Hematopoietic multipotent progenitor cell treated with erythropoietin and hydrocortisone succinate and interleukin-3 and kit ligand, for 8 days (in vitro differentiated cells): ENCODE measurements around the gene PRR3.
"Not testable (repeated sequence)": the region's sequence is repeated elsewhere in the genome, so short reads cannot be mapped to it uniquely, and the experiment has no call there.

ENCODE experiments used
- DNase-seq: peaks from one replicate; pipeline ENCODE4 v3.0.0-alpha.2; 2015

PRR3 gene, protein sequence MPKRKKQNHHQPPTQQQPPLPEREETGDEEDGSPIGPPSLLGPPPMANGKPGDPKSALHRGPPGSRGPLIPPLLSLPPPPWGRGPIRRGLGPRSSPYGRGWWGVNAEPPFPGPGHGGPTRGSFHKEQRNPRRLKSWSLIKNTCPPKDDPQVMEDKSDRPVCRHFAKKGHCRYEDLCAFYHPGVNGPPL

DNA sequence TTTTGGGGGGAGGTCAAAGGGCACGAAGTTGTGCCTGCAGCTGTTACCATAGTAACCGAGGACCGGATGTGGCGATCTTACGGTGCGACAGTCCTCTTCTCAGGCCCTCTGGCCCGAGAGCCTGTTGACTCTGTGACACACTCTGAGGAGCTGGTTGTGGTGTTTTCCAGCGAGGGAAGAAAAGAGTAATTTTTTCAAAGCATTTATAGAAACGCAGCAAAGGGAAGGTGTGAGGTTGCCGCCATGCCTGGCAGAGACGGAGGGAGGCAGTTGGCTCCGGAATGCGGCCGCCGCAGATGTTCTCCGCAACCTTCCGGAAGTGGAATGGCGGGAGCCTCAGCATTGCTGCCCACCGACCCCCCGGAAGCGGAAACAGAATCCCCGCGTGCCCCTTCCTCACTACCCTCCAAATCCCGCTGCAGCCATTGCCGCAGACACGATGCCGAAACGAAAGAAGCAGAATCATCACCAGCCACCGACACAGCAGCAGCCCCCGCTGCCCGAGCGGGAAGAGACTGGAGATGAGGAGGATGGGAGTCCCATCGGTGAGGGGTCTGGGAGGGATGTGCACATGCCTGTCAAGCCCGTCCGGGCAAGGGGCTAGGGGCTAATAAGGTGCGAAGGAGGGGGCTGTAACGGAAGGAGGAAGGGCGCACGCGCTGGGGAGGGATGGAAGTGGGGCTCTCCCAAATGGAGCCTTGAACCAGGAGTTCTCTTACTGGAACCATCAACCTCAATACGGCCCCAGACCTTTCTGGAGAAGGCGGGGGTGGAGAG lies at the start of gene PRR3:
Gene PRR3, plus strand, starts transcription at position 390 of the 777 bp plus-strand sequence. Its CDS starts 50 bp downstream, at position 440.
- DNase-seq, result peak; percentile 96

- DNase-seq, result no peak
Measured at GRCh38 chr6:30507849-30508827, 49.0 kb upstream of the PRR3 start.

GRCh38 chr6:30508890-30509736 lies 48.0 kb upstream of the PRR3 start:
- peak; percentile 63 for DNase-seq

GRCh38 chr6:30510419-30511168 lies 46.5 kb upstream of the PRR3 start:
- DNase-seq, result no peak

DNA sequence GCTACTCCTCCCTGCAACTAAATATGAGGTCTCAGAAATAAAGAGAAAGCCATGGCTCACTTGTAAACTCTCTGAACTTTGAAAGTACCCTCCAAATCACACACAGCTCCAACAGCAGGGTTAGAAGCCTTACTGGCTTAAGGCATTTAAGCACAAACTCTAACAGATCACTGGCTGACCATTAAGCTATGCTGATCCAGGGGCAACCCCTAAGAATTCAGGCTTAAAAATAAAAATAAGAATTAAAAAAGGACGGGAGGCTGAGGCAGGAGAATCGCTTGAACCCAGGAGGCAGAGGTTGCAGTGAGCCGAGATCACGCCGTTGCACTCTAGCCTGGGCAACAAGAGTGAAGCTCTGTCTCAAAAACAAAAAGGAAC lies 45.9 kb upstream of the PRR3 start:
- DNase-seq, result no peak

DNA sequence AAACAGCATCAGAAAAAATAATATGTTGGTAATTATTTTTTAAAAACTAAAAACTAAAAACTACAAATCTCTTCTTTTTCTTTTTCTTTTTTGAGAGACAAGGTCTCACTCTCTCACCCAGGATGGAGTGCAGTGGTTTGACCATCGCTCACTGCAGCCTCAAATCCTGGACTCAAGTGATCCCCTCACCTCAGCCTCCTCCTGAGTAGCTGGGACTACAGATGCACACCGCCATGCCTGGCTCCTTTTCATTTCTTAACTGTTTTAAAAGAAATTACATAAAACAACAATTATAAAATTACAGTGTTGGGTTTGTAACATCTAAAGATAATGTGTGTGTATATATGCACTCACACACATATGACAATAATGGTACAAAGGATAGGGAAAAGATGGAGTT lies 43.6 kb upstream of the PRR3 start:
- DNase-seq, result no peak

GRCh38 chr6:30515106-30515505 lies 42.0 kb upstream of the PRR3 start:
- DNase-seq, result no peak

GRCh38 chr6:30515944-30516753 lies 40.9 kb upstream of the PRR3 start:
- peak; percentile 96 for DNase-seq

DNA sequence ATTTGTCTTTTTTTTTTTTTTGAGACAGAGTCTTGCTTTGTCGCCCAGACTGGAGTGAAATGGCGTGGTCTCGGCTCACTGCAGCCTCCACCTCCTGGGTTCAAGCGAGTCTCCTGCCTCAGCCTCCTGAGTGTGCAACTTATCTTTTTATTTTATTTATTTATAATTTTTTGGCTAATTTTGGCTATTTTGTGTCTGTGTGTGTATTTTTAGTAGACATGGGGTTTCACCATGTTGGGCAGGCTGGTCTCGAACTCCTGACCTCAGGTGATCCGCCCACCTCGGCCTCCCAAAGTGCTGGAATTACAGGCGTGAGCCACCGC lies 40.4 kb upstream of the PRR3 start:
- not testable (repeated sequence) for DNase-seq

DNA sequence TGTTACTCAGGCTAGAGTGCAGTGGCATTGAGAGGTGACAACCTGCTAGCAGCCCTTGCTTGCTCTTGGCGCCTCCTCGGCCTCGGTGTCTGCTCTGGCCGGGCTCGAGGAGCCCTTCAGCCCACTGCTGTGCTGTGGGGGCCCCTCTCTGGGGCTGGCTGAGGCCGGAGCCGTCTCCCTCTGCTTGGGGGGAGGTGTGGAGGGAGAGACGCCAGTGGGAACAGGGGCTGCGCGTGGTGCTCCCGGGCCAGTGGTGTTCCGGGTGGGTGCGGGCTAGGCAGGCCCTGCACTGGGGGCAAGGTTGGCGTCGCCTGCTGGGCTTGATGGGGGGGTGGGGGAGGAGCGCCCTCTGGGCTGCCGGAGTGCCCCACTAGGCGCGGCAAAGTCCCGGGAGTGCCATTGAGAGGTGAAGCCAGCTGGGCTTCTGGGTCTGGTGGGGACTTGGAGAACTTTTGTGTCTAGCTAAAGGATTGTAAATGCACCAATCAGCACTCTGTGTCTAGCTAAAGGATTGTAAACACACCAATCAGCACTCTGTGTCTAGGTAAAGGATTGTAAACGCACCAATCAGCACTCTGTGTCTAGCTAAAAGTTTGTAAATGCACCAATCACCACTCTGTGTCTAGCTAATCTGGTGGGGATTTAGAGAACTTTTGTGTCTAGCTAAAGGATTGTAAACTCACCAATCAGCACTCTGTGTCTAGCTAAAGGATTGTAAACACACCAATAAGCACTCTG lies 39.2 kb upstream of the PRR3 start:
- DNase-seq, result not testable (repeated sequence)

DNA sequence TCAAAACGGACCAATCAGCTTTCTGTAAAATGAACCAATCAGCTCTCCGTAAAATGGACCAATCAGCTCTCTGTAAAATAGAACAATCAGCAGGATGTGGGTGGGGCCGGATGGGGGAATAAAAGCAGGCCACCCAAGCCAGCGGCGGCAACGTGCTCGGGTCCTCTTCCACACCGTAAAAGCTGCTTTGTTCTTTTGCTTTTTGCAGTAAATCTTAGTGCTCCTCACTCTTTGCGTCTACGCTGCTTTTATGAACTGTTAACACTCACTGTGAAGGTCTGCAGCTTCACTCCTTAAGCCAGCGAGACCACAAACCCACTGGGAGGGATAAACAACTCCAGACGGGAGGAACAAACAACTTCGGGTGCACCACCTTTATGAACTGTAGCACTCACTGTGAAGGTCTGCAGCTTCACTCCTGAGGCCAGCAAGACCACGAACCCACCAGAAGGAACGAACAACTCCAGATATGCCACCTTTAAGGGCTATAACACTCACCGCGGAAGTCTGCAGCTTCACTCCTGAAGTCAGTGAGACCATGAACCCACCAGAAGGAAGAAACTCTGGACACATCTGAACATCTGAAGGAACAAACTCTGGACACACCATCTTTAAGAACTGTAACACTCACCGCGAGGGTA lies 38.5 kb upstream of the PRR3 start:
- DNase-seq, result peak; percentile 43

DNA sequence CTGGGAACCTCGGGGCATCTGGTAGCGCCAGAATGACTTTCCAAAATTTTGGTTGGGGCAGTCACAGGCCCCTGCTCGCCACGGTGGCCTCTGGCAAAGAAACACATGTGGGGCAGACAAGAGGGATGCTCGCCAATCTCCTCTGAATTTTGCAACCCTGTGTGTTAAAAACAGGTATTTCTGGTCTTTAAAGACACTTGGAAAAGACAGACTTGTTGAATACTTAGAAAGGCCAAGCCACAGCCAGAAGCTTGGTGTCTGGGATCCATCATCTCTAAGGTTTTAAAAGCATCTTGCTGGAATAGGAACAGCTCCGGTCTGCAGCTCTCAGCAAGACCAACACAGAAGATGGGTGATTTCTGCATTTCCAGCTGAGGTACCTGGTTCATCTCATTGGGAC lies 36.6 kb upstream of the PRR3 start:
- DNase-seq, result no peak

DNA sequence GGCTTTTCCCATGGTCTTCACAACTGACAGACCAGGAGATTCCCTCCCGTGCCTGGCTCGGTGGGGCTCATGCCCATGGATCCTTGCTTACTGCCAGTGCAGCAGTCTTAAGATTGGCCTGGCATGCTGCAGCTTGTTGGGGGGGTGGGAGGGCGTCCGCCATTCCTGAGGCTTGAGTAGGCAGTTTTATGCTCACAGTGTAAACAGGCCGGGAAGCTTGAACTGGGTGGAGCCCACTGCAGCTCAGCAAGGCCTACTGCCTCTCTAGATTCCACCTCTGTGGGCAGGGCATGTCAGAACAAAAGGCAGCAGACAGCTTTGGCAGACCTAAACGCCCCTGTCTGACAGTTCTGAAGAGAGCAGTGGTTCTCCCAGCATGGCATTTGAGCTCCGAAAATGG lies 36.0 kb upstream of the PRR3 start:
- not testable (repeated sequence) for DNase-seq

DNA sequence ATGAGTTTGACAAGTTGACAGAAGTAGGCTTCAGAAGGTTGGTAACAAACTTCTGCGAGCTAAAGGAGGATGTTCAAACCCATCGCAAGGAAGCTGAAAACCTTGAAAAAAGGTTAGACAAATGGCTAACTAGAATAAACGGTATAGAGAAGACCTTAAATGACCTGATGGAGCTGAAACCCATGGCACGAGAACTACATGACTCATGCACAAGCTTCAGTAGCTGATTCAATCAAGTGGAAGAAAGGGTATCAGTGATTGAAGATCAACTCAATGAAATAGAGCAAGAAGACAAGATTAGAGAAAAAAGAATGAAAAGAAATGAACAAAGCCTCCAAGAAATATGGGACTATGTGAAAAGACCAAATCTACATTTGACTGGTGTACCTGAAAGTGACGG lies 35.1 kb upstream of the PRR3 start:
- not testable (repeated sequence) for DNase-seq

DNA sequence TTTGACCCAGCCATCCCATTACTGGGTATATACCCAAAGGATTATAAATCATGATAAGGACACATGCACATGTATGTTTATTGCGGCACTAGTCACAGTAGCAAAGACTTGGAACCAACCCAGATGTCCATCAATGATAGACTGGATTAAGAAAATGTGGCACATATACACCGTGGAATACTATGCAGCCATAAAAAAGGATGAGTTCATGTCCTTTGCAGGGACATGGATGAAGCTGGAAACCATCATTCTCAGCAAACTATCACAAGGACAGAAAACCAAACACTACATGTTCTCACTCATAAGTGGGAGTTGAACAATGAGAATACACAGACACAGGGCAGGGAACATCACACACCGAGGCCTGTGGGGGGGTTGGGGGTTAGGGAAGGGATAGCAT lies 30.7 kb upstream of the PRR3 start:
- DNase-seq, result not testable (repeated sequence)

- DNase-seq, result not testable (repeated sequence)
Measured at GRCh38 chr6:30529349-30529875, 27.7 kb upstream of the PRR3 start.

DNA sequence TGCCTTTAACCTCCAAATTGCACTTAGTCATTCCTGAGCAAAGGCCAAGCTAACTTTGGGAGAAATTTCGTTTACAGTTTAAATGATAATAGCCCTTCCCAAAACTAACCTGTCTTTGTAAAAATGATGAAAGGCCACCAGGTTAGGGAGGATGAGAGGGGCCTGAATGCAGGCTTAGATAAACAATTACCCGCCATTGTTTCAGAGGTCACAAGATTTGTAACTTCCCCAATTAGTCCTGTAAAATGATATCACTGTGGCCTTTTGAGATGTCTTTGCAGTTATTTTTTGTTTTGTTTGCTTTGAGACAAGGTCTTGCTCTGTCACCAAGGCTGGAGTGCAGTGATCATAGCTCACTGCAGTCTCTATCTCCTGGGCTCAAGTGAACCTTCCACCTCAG lies 27.1 kb upstream of the PRR3 start:
- DNase-seq, result no peak

- no peak for DNase-seq
Measured at GRCh38 chr6:30533460-30534294, 23.4 kb upstream of the PRR3 start.
